Upper lobe of left lung (tissue), 6 donors: Measurements from ENCODE around the gene IP6K1. TPM values are rescaled to one million over a fixed set of nuclear protein-coding genes. Genes with fewer than 3 reads are reported as not detected.
"Not testable (repeated sequence)": the region's sequence is repeated elsewhere in the genome, so short reads cannot be mapped to it uniquely, and the experiment has no call there.

Source experiments
- ATAC-seq, 2 donors: fragments of 200-7000 bp; cut with Tn5 transposase; one replicate each; pipeline ENCODE4 v1.9.1; 2022; ENCODE audit warnings: mild to moderate bottlenecking in 2 of 2, moderate library complexity in 2 of 2; ENCODE audit not compliant: low FRiP score in 2 of 2
- DNase-seq, 2 donors: peaks; one replicate each; pipeline ENCODE4 v3.0.0-alpha.2; 2019 to 2020
- H3K27ac ChIP-seq, 4 donors: fragments of 200-600 bp; sonication (generic); one replicate each; pipeline ENCODE4 v1.5.1; 2016 to 2019
- H3K27me3 ChIP-seq, 4 donors: fragments of 200-600 bp; sonication (generic); one replicate each; pipeline ENCODE4 v1.5.1; 2017 to 2019
- H3K36me3 ChIP-seq, 4 donors: fragments of 200-600 bp; sonication (generic); one replicate each; pipeline ENCODE4 v1.5.1; 2016 to 2019
- H3K4me1 ChIP-seq, 4 donors: fragments of 200-600 bp; sonication (generic); one replicate each; pipeline ENCODE4 v1.5.1; 2018 to 2019
- H3K4me3 ChIP-seq, 4 donors: fragments of 200-600 bp; sonication (generic); one replicate each; pipeline ENCODE4 v1.5.1; 2017 to 2019; ENCODE audit warnings: mild to moderate bottlenecking in 2 of 4, moderate library complexity in 1 of 4
- H3K9me3 ChIP-seq, 4 donors: fragments of 200-600 bp; sonication (generic); one replicate each; pipeline ENCODE4 v1.5.1; 2018 to 2019
- CTCF ChIP-seq, 6 experiments: fragments of 450-650 bp in 4 of 6; fragments of 200-600 bp in 2 of 6; sonication (generic) in 2 of 6; IDR thresholded peaks; one replicate each; pipeline ENCODE4 v1.5.1; 2016 to 2019; ENCODE audit warnings: antibody characterized with exemption in 6 of 6
- EP300 ChIP-seq, 4 donors: sonication (generic); formaldehyde crosslinking; IDR thresholded peaks; one replicate each; pipeline ENCODE4 v1.5.1; 2017; ENCODE audit warnings: antibody characterized with exemption in 4 of 4, control low read depth in 2 of 4
- POLR2A ChIP-seq, 4 donors: fragments of 450-650 bp; IDR thresholded peaks; one replicate each; pipeline ENCODE4 v1.5.1; 2016 to 2017; ENCODE audit warnings: antibody characterized with exemption in 4 of 4, mild to moderate bottlenecking in 2 of 4
- POLR2AphosphoS5 ChIP-seq, 2 donors: sonication (generic); formaldehyde crosslinking; IDR thresholded peaks; one replicate each; pipeline ENCODE4 v1.5.1; 2017; ENCODE audit warnings: antibody characterized with exemption in 2 of 2
- WGBS, 2 donors: methylation state at CpG; one replicate each; pipeline ENCODE4 v1.1.5; 2017 to 2018; 5-methylcytosine and 5-hydroxymethylcytosine counted together
- total RNA-seq, 6 donors: library from RNA; depleted of rRNA in 4 of 6; stranded (reverse); fragments of >200 nt in 4 of 6; gene quantifications; one replicate each; pipeline versions ENCODE4 v1.1.0 to v1.2.1, GENCODE V29; 2016 to 2021
- donor health status: DM: no; HTN: no; CAD: no; lungs with moderate emphysema.
- donor health status: DM: no; HTN: yes; CAD: no; lungs with severe emphysema.

The IP6K1 gene
- total RNA-seq, 6 donors from 2014 or later: 42.0 to 63.9 (median 49.7) TPM

GRCh38 chr3:49781415-49782199 lies 4.7 kb downstream of the IP6K1 start:
- TF ChIP-seq EP300 (IDR thresholded peaks at IDR 0.05): no peak
- TF ChIP-seq POLR2A (IDR thresholded peaks at IDR 0.05): no peak
- no peak for TF ChIP-seq POLR2AphosphoS5 (IDR thresholded peaks at IDR 0.05)
- TF ChIP-seq CTCF (IDR thresholded peaks at IDR 0.05): no peak
- Histone ChIP-seq H3K27me3 (no peaks in the 10 kb centered on the region), H3K4me3 (no peak overlapping the region), H3K9me3 (no peaks in the 10 kb centered on the region), H3K36me3 (peaks cover 0 to 44% (median 14%) of the 10 kb centered on the region in 4 donors), H3K27ac (no peak overlapping the region), H3K4me1 (peaks cover 33 to 70% (median 41%) of the 10 kb centered on the region in 4 donors)
- 86% methylated on average over 5 of the region's 5 CpGs for WGBS, 2 donors
- no peak for ATAC-seq
- no peak for DNase-seq

GRCh38 chr3:49780975-49781365 lies 5.4 kb downstream of the IP6K1 start:
- DNase-seq: peak in 1 of 2 donors; percentile 62
- Histone ChIP-seq H3K4me1 (peaks cover 33 to 70% (median 41%) of the 10 kb centered on the region in 4 donors), H3K36me3 (peaks cover 0 to 48% (median 14%) of the 10 kb centered on the region in 4 donors)
- not testable (repeated sequence) for H3K9me3 ChIP-seq, ATAC-seq, H3K27me3 ChIP-seq, H3K27ac ChIP-seq, H3K4me3 ChIP-seq
- WGBS, 2 donors: 73 to 86% methylated on average over 9 of the region's 9 CpGs

DNA sequence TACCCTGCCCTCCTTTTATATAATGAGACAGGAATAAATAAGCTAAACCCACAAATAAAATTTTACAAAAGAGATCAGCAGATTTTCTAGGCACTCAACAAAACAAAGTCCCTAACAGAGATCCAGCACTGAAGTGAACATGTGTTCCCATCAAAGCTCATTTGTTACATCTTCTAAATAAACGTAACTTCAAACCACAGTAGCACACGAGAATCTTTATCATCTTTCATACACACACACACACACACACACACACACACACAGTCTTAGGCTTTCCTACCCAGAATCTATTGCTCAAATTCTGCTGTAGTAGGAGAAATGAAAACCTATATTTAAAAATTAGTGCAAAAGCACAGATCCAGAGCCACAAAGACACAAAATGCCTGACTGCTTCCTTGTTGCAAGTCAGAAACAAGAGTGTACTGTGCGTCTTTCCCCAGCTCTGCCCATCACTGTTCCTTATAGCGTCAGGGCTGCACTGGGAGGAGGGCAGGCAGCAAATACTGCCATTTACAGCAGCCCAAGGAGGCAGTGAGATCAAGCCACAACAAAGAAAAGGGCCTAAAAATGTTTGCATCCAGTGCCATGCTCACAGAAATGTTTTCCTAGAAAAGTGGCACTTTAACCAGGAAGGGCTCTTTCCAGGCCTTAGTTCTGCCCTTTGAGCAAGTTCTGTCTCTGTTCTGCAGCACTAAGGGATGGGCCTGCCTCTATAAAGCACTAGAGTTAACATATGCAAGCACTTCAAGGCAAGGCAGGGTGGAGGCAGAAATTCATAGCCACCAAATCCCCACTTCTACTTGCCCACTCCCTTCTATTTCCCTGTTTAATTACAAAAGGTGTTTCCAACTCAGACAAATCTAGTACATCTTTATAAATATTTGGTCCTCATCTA lies 6.0 kb downstream of the IP6K1 start:
- no peaks in the 10 kb centered on the region for H3K27me3 ChIP-seq
- peaks cover 31 to 66% (median 40%) of the 10 kb centered on the region in 4 donors for H3K4me1 ChIP-seq
- H3K4me3 ChIP-seq: no peak overlapping the region
- H3K9me3 ChIP-seq: no peaks in the 10 kb centered on the region
- TF ChIP-seq POLR2AphosphoS5 (IDR thresholded peaks at IDR 0.05) (no peak), EP300 (IDR thresholded peaks at IDR 0.05) (no peak), CTCF (IDR thresholded peaks at IDR 0.05) (no peak), POLR2A (IDR thresholded peaks at IDR 0.05) (no peak)
- ATAC-seq (no peak), DNase-seq (no peak)
- 61 to 73% methylated on average over 3 to 4 of the region's 4 CpGs for WGBS, 2 donors
- H3K36me3 ChIP-seq: peaks cover 0 to 54% (median 14%) of the 10 kb centered on the region in 4 donors
- peak overlapping the region in 1 of 4 donors; percentile 4 for H3K27ac ChIP-seq

- Histone ChIP-seq H3K27ac (no peak overlapping the region), H3K4me1 (peaks cover 22 to 58% (median 32%) of the 10 kb centered on the region in 4 donors), H3K36me3 (peaks cover 0 to 58% (median 14%) of the 10 kb centered on the region in 4 donors), H3K9me3 (no peaks in the 10 kb centered on the region), H3K4me3 (no peak overlapping the region), H3K27me3 (no peaks in the 10 kb centered on the region)
- TF ChIP-seq POLR2AphosphoS5 (IDR thresholded peaks at IDR 0.05) (no peak), POLR2A (IDR thresholded peaks at IDR 0.05) (no peak), EP300 (IDR thresholded peaks at IDR 0.05) (no peak), CTCF (IDR thresholded peaks at IDR 0.05) (no peak)
- WGBS, 2 donors: 90 to 95% methylated on average over 5 of the region's 5 CpGs
- DNase-seq: no peak
- no peak for ATAC-seq
These were observed 6.8 kb downstream of the IP6K1 start for GRCh38 chr3:49779358-49780079.

GRCh38 chr3:49776101-49776500 lies 10.2 kb downstream of the IP6K1 start:
- Histone ChIP-seq H3K4me1 (peaks cover 9 to 28% (median 15%) of the 10 kb centered on the region in 4 donors), H3K36me3 (peaks cover 0 to 32% (median 6%) of the 10 kb centered on the region in 4 donors)
- 88 to 97% methylated on average over 8 of the region's 8 CpGs for WGBS, 2 donors
- not testable (repeated sequence) for H3K27ac ChIP-seq, H3K4me3 ChIP-seq, H3K27me3 ChIP-seq, H3K9me3 ChIP-seq, DNase-seq, ATAC-seq
